GM12878 (cell line): ENCODE measurements around the gene ITPRIP.

Experiments used
- ATF7 ChIP-seq: fragments of 450-650 bp; IDR thresholded peaks from 2 replicates; pipeline ENCODE4 v1.6.1; 2016; ENCODE audit warnings: low read depth, mild to moderate bottlenecking
- CTCF ChIP-seq, 3 experiments: IDR thresholded peaks in 2 of 3; conservative IDR thresholded peaks in 1 of 3; 2 replicates each; pipeline ENCODE4 v1.5.1; 2011; ENCODE audit warnings: low read depth in 3 of 3, low read length in 3 of 3, mild to moderate bottlenecking in 3 of 3, control low read depth in 2 of 3, moderate library complexity in 2 of 3, inconsistent platforms in 1 of 3, mixed read lengths in 1 of 3; ENCODE audit not compliant: control insufficient read depth in 2 of 3, insufficient read depth in 1 of 3; ENCODE audit errors: extremely low read depth in 1 of 3
- ELK1 ChIP-seq: IDR thresholded peaks from 2 replicates; pipeline ENCODE4 v1.6.1; 2012; ENCODE audit warnings: low read depth, low read length, improper control_type of control experiment
- NRF1 ChIP-seq: conservative IDR thresholded peaks from 2 replicates; pipeline ENCODE4 v1.6.1; 2011; ENCODE audit warnings: mild to moderate bottlenecking, low read depth, low read length, improper control_type of control experiment
- TCF7 ChIP-seq: IDR thresholded peaks from 2 replicates; pipeline ENCODE4 v1.6.1; 2014; ENCODE audit warnings: antibody characterized with exemption, borderline replicate concordance
- USF1 ChIP-seq: IDR thresholded peaks from 2 replicates; pipeline ENCODE4 v1.6.1; 2011; ENCODE audit warnings: borderline replicate concordance, low read depth, mild to moderate bottlenecking, moderate library complexity, mixed read lengths, low read length; ENCODE audit not compliant: insufficient read depth; ENCODE audit errors: extremely low read length
- TF ChIP-seq, protein P1 (sequence below): IDR thresholded peaks from 2 replicates; pipeline ENCODE4 v1.6.1; 2011; ENCODE audit warnings: low read depth, low read length, improper control_type of control experiment, borderline replicate concordance

GRCh38 chr10:104262055-104262454 lies 76.2 kb downstream of the ITPRIP start:
- TF ChIP-seq CTCF (IDR thresholded peaks at IDR 0.05 in 2 of 3, conservative IDR thresholded peaks at IDR 0.05 in 1 of 3; ENCODE audit: control insufficient read depth in 2 of 3, extremely low read depth in 1 of 3, insufficient read depth in 1 of 3, low read depth in 3 of 3, low read length in 3 of 3) (no peak), TCF7 (no peak), ELK1 (no peak), USF1 (no peak), ATF7 (no peak), NRF1 (no peak)
- TF ChIP-seq, protein P1, sequence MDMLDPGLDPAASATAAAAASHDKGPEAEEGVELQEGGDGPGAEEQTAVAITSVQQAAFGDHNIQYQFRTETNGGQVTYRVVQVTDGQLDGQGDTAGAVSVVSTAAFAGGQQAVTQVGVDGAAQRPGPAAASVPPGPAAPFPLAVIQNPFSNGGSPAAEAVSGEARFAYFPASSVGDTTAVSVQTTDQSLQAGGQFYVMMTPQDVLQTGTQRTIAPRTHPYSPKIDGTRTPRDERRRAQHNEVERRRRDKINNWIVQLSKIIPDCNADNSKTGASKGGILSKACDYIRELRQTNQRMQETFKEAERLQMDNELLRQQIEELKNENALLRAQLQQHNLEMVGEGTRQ: no peak
